Measurements from ENCODE around the gene SLC22A15.

GRCh38 chr1:115973154-115973553, 3.2 kb upstream of the SLC22A15 start:
- no peak for TF ChIP-seq CTCF (IDR thresholded peaks at IDR 0.05; ENCODE audit: insufficient read depth, low read length)
- no peak for TF ChIP-seq POLR2AphosphoS5 (IDR thresholded peaks at IDR 0.05; ENCODE audit: low read depth)

Measured in HL-60 (cell line).